ENCODE results near the gene GXYLT2. TPM values are rescaled to one million over a fixed set of nuclear protein-coding genes. Genes with fewer than 3 reads are reported as not detected.
A peak's percentile ranks its signal among the peaks of the same experiment; 100 is the strongest.

GXYLT2 gene
- total and polyA plus RNA-seq, 10 of the 15 experiments (the other 5 are each of a cell fraction or from before 2014, with no cell fraction given), result 0.27 to 2.6 (median 0.78) TPM

DNA sequence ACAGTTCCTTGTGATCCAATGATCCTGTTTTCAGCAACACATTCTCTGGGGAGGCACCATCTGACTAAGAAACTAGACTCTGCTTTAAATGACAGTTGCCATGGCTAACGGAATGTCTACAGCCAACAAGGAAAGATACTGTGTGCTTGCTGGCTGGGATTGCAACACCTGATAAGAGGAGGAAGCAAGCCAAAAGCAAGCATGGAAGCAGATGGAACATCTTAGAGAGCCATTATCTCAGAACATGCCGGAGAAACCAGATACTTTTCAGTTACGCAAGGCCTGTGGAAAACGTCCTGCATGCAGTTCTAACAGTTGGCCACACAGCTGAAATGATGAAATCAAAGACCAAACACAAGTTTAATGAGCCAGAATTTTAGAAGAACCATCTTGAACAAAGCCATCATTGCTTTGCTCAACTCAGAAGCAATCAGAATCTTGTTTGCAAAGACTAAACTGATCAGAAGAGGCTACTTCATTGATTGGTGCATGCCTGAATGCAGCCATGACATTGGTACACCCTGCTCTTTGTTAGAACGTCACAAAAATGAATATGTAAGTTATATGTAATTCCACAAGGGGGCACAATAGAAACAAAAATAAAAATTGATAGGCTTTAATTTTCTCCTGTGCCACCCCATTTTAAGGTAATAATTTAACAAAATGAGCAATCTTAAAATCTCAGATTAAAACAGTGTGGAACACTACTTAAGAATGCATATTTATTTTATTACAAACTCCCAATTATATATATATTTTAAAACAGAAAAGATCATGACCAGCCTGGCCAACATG lies 50.8 kb downstream of the GXYLT2 start:
- ChIA-PET SMC1A (ENCODE audit: uncharacterized antibody, unreplicated experiment) (interaction anchor here (0.5 to 4.9 kb wide), 8 partner anchors 60 to 563 kb away, joined by 3 to 67 read pairs (median 6); partner anchors contain the start of gene PPP4R2), POLR2A (no interaction called here), CTCF (interaction anchor here (0.9 to 6.0 kb wide), 6 partner anchors 42 to 152 kb away, joined by 3 to 110 read pairs (median 8); partner anchors contain the start of gene PPP4R2), RAD21 (ENCODE audit: unreplicated experiment) (interaction anchor here (1.1 to 5.5 kb wide), 4 partner anchors 11 to 147 kb away, joined by 3 to 51 read pairs (median 24); partner anchors contain the start of gene PPP4R2)
- in situ Hi-C loops (cut with MboI) (loop anchor here (5.0 kb wide), 2 partner anchors 119 to 144 kb away; no protein-coding TSS in a partner anchor), intact Hi-C loops (cut with micrococcal nuclease; ENCODE audit: unreplicated experiment) (loop anchor here (1.0 to 5.0 kb wide), 3 partner anchors 59 to 148 kb away; partner anchors contain the start of gene PPP4R2)
- H3K9ac ChIP-seq (ENCODE audit: control insufficient read depth, insufficient read depth, low read length), result no peak overlapping the region
- H3K27me3 ChIP-seq (replicated peaks in 1 of 2; ENCODE audit: control insufficient read depth in 2 of 2, insufficient read depth in 2 of 2, low read length in 1 of 2), result no peaks in the 10 kb centered on the region
- no peaks in the 10 kb centered on the region for H3K79me2 ChIP-seq (ENCODE audit: control insufficient read depth, insufficient read depth, low read length)
- peak; percentile 98 for ATAC-seq
- BruUV-seq (replicated peaks), result no TSS peak
- DNase-seq (ENCODE audit: low read depth, low spot score), result no peak
- peak; percentile 88 for FAIRE-seq
- 0 out of 2 replicates have a peak, but pooled peaks have one; percentile 15 for TF ChIP-seq CREM (IDR thresholded peaks at IDR 0.05; ENCODE audit: low read depth)
- TF ChIP-seq NBN (IDR thresholded peaks at IDR 0.05), result no peak
- no peak for TF ChIP-seq LARP7 (IDR thresholded peaks at IDR 0.05)
- 0 out of 2 replicates have a peak, but pooled peaks have one; percentile 12 for TF ChIP-seq ATF7 (IDR thresholded peaks at IDR 0.05; ENCODE audit: low read depth)
- TF ChIP-seq, protein P1, sequence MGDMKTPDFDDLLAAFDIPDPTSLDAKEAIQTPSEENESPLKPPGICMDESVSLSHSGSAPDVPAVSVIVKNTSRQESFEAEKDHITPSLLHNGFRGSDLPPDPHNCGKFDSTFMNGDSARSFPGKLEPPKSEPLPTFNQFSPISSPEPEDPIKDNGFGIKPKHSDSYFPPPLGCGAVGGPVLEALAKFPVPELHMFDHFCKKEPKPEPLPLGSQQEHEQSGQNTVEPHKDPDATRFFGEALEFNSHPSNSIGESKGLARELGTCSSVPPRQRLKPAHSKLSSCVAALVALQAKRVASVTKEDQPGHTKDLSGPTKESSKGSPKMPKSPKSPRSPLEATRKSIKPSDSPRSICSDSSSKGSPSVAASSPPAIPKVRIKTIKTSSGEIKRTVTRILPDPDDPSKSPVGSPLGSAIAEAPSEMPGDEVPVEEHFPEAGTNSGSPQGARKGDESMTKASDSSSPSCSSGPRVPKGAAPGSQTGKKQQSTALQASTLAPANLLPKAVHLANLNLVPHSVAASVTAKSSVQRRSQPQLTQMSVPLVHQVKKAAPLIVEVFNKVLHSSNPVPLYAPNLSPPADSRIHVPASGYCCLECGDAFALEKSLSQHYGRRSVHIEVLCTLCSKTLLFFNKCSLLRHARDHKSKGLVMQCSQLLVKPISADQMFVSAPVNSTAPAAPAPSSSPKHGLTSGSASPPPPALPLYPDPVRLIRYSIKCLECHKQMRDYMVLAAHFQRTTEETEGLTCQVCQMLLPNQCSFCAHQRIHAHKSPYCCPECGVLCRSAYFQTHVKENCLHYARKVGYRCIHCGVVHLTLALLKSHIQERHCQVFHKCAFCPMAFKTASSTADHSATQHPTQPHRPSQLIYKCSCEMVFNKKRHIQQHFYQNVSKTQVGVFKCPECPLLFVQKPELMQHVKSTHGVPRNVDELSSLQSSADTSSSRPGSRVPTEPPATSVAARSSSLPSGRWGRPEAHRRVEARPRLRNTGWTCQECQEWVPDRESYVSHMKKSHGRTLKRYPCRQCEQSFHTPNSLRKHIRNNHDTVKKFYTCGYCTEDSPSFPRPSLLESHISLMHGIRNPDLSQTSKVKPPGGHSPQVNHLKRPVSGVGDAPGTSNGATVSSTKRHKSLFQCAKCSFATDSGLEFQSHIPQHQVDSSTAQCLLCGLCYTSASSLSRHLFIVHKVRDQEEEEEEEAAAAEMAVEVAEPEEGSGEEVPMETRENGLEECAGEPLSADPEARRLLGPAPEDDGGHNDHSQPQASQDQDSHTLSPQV (IDR thresholded peaks at IDR 0.05), result 0 out of 2 replicates have a peak, but pooled peaks have one; percentile 26
- TF ChIP-seq SMC3 (IDR thresholded peaks at IDR 0.05; ENCODE audit: borderline replicate concordance, low read length), result peak; percentile 68; the same call in 1 of the 2 replicates
- TF ChIP-seq NFYB (IDR thresholded peaks at IDR 0.05; ENCODE audit: insufficient read depth, low read depth, low read length), result 0 out of 2 replicates have a peak, but pooled peaks have one; percentile 19
- no peak for TF ChIP-seq SREBF1 (IDR thresholded peaks at IDR 0.05; ENCODE audit: low read length)
- TF ChIP-seq RAD21 (IDR thresholded peaks at IDR 0.05; ENCODE audit: insufficient read depth, low read depth, low read length), result peak; percentile 67
- TF ChIP-seq ZNF622 (IDR thresholded peaks at IDR 0.05), result no peak
- 0 out of 2 replicates have a peak, but pooled peaks have one; percentile 20 for TF ChIP-seq CREB1 (IDR thresholded peaks at IDR 0.05; ENCODE audit: low read depth)
- TF ChIP-seq, protein P2, sequence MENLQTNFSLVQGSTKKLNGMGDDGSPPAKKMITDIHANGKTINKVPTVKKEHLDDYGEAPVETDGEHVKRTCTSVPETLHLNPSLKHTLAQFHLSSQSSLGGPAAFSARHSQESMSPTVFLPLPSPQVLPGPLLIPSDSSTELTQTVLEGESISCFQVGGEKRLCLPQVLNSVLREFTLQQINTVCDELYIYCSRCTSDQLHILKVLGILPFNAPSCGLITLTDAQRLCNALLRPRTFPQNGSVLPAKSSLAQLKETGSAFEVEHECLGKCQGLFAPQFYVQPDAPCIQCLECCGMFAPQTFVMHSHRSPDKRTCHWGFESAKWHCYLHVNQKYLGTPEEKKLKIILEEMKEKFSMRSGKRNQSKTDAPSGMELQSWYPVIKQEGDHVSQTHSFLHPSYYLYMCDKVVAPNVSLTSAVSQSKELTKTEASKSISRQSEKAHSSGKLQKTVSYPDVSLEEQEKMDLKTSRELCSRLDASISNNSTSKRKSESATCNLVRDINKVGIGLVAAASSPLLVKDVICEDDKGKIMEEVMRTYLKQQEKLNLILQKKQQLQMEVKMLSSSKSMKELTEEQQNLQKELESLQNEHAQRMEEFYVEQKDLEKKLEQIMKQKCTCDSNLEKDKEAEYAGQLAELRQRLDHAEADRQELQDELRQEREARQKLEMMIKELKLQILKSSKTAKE (IDR thresholded peaks at IDR 0.05; ENCODE audit: low read depth, poor library complexity, severe bottlenecking), result peak; percentile 40
- TF ChIP-seq, protein P3, sequence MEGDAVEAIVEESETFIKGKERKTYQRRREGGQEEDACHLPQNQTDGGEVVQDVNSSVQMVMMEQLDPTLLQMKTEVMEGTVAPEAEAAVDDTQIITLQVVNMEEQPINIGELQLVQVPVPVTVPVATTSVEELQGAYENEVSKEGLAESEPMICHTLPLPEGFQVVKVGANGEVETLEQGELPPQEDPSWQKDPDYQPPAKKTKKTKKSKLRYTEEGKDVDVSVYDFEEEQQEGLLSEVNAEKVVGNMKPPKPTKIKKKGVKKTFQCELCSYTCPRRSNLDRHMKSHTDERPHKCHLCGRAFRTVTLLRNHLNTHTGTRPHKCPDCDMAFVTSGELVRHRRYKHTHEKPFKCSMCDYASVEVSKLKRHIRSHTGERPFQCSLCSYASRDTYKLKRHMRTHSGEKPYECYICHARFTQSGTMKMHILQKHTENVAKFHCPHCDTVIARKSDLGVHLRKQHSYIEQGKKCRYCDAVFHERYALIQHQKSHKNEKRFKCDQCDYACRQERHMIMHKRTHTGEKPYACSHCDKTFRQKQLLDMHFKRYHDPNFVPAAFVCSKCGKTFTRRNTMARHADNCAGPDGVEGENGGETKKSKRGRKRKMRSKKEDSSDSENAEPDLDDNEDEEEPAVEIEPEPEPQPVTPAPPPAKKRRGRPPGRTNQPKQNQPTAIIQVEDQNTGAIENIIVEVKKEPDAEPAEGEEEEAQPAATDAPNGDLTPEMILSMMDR (IDR thresholded peaks at IDR 0.05 in 2 of 3, conservative IDR thresholded peaks at IDR 0.05 in 1 of 3; ENCODE audit: control insufficient read depth in 2 of 3, extremely low read depth in 1 of 3, insufficient read depth in 1 of 3, low read depth in 3 of 3, low read length in 3 of 3), result peak; percentile 39 to 51 (median 41); a peak in 4 of 6 replicates
- 0 out of 3 replicates have a peak, but pooled peaks have one; percentile 25 for TF ChIP-seq POU2F2 (IDR thresholded peaks at IDR 0.05; ENCODE audit: borderline replicate concordance, low read depth, low read length)
- no peaks in the 10 kb centered on the region for H4K20me1 ChIP-seq (ENCODE audit: control insufficient read depth, insufficient read depth)
- H3K36me3 ChIP-seq (ENCODE audit: control insufficient read depth in 2 of 2, insufficient read depth in 2 of 2, low read length in 1 of 2), result no peaks in the 10 kb centered on the region
- no peak overlapping the region for H3K27ac ChIP-seq (ENCODE audit: control insufficient read depth, insufficient read depth)
- no peaks in the 10 kb centered on the region for H3K4me1 ChIP-seq (ENCODE audit: control insufficient read depth, insufficient read depth, low read length)
- 50% methylated on average over 5 of the region's 5 CpGs for WGBS (ENCODE audit: insufficient coverage, insufficient replicate concordance, low lambda C conversion rate, missing lambda C conversion rate)
- H3K4me2 ChIP-seq (ENCODE audit: control insufficient read depth, insufficient read depth), result no peak overlapping the region
- peak overlapping the region; percentile 34; the same call in 1 of the 2 replicates for H2AFZ ChIP-seq (ENCODE audit: control insufficient read depth, low read depth, low read length)
- H3K4me3 ChIP-seq, result no peak overlapping the region
- H3K9me3 ChIP-seq (replicated peaks; ENCODE audit: control insufficient read depth, insufficient read depth, low read length), result no peaks in the 10 kb centered on the region

Measured in GM12878 (cell line).